PC-3 (cell line): ENCODE data around the gene TULP3. TPM values are rescaled to one million over a fixed set of nuclear protein-coding genes. Genes with fewer than 3 reads are reported as not detected.
A peak's percentile ranks its signal among the peaks of the same experiment; 100 is the strongest.

Experiments used
- ATAC-seq: fragments of 200-7000 bp; cut with Tn5 transposase; 2 replicates; pipeline ENCODE4 v1.9.1; 2020; ENCODE audit warnings: mild to moderate bottlenecking, moderate library complexity
- Bru-seq: library from RNA; stranded (reverse); fragments of 400-500 nt; gene quantifications from one replicate; lab custom pipeline; 2021; lab: Mats Ljungman, UMichigan
- BruChase-seq, 2 experiments: library from RNA; stranded (reverse); fragments of 400-500 nt; gene quantifications; one replicate each; lab custom pipeline; 2021; lab: Mats Ljungman, UMichigan
- BruUV-seq: library from RNA; stranded (reverse); fragments of 400-500 nt; replicated peaks from 2 replicates; lab custom pipeline; 2021; lab: Mats Ljungman, UMichigan
- CTCF ChIA-PET: fragments of 300-600 bp; sonication (Branson Sonifier 250); formaldehyde crosslinking; loops from one replicate; lab custom pipeline; 2022; ENCODE audit warnings: antibody characterized with exemption; lab: Charles Lee
- POLR2A ChIA-PET: fragments of 300-600 bp; sonication (Branson Sonifier 250); formaldehyde crosslinking; loops from one replicate; lab custom pipeline; 2022; ENCODE audit warnings: antibody characterized with exemption; ENCODE audit not compliant: unreplicated experiment; lab: Charles Lee
- DNase-seq: peaks from one replicate; pipeline ENCODE4 v3.0.0-alpha.2; 2015
- H2AFZ ChIP-seq: fragments of 300-600 bp; sonication (generic); 2 replicates; pipeline ENCODE4 v1.6.0; 2016; ENCODE audit warnings: antibody characterized with exemption, low read length
- H3F3A ChIP-seq: fragments of 300-600 bp; sonication (generic); one replicate; pipeline ENCODE4 v1.6.0; 2017; ENCODE audit warnings: antibody characterized with exemption, low read length, control low read depth, mild to moderate bottlenecking; ENCODE audit not compliant: unreplicated experiment
- H3K27ac ChIP-seq: fragments of 300-600 bp; sonication (generic); 2 replicates; pipeline ENCODE4 v1.5.1; 2016; ENCODE audit warnings: mild to moderate bottlenecking, low read length
- H3K27me3 ChIP-seq: fragments of 300-600 bp; sonication (generic); 2 replicates; pipeline ENCODE4 v1.6.1; 2016; ENCODE audit warnings: low read length, mixed read lengths
- H3K36me3 ChIP-seq: fragments of 300-600 bp; sonication (generic); 2 replicates; pipeline ENCODE4 v1.6.1; 2016; ENCODE audit warnings: low read depth, mixed run types, low read length, mixed read lengths
- H3K4me1 ChIP-seq: fragments of 300-600 bp; sonication (generic); 2 replicates; pipeline ENCODE4 v1.5.1; 2016; ENCODE audit warnings: low read length; ENCODE audit not compliant: insufficient read depth
- H3K4me2 ChIP-seq: fragments of 300-600 bp; sonication (generic); 2 replicates; pipeline ENCODE4 v1.6.0; 2016; ENCODE audit warnings: low read length
- H3K4me3 ChIP-seq: fragments of 300-600 bp; sonication (generic); 2 replicates; pipeline ENCODE4 v1.5.1; 2016; ENCODE audit warnings: mild to moderate bottlenecking, low read length, mixed read lengths
- H3K79me2 ChIP-seq: fragments of 300-600 bp; sonication (generic); 2 replicates; pipeline ENCODE4 v1.6.1; 2017; ENCODE audit warnings: low read length, mixed read lengths
- H3K9ac ChIP-seq: fragments of 300-600 bp; sonication (generic); 2 replicates; pipeline ENCODE4 v1.6.0; 2016; ENCODE audit warnings: mild to moderate bottlenecking, low read length
- H3K9me2 ChIP-seq: fragments of 300-600 bp; sonication (generic); replicated peaks from 2 replicates; pipeline ENCODE4 v1.6.1; 2016; ENCODE audit warnings: mixed run types, low read length, mixed read lengths
- H3K9me3 ChIP-seq: fragments of 300-600 bp; sonication (generic); 2 replicates; pipeline ENCODE4 v1.6.1; 2016; ENCODE audit warnings: low read length, mixed read lengths
- H4K20me1 ChIP-seq: fragments of 300-600 bp; sonication (generic); 2 replicates; pipeline ENCODE4 v1.6.1; 2016; ENCODE audit warnings: low read length, mixed read lengths
- CTCF ChIP-seq: fragments of 300-600 bp; sonication (generic); conservative IDR thresholded peaks from 2 replicates; pipeline ENCODE4 v1.5.1; 2017; ENCODE audit warnings: antibody characterized with exemption, low read depth, mild to moderate bottlenecking, low read length
- EZH2 ChIP-seq: fragments of 300-600 bp; sonication (generic); IDR thresholded peaks from one replicate; pipeline ENCODE4 v1.6.1; 2017; ENCODE audit warnings: antibody characterized with exemption, mild to moderate bottlenecking, low read length; ENCODE audit not compliant: unreplicated experiment
- EZH2phosphoT487 ChIP-seq: fragments of 300-600 bp; sonication (generic); IDR thresholded peaks from 2 replicates; pipeline ENCODE4 v1.6.1; 2018; ENCODE audit warnings: mild to moderate bottlenecking, antibody characterized with exemption, low read length, borderline replicate concordance
- intact Hi-C: fragments of 100-400 bp; cut with micrococcal nuclease; formaldehyde crosslinking; loops from 2 replicates; pipeline ENCODE4 v1.9.0; 2023
- long read RNA-seq: library from polyadenylated mRNA; unstranded; transcript quantifications from one replicate; pipeline ENCODE4 v2.0.0, GENCODE V29; 2021; ENCODE audit not compliant: unreplicated experiment
- total RNA-seq: library from RNA; depleted of rRNA; stranded (reverse); fragments of >200 nt; gene quantifications from 2 replicates; pipeline ENCODE4 v1.2.3, GENCODE V29; 2014; rRNA removed

TULP3 gene
- total RNA-seq (19.8 and 22.6 TPM in 2 replicates), Bru-seq, nascent RNA (percentile 71 among the genes with signal in this experiment), BruChase-seq, experiment 1, labeled RNA remaining after a 6-hour chase (percentile 71 among the genes with signal in this experiment), BruChase-seq, experiment 2, labeled RNA remaining after a 2-hour chase (percentile 70 among the genes with signal in this experiment)
- long read RNA-seq, partial matches to known transcripts, result 6 of 29 reads
- long read RNA-seq, other reads (novel, unspliced or antisense), result 20 of 29 reads

- H3K9me3 ChIP-seq, result no peaks in the 10 kb centered on the region
- ChIA-PET CTCF (interaction anchor here (1.1 kb wide), 1 partner anchor 151 kb away, joined by 3 read pairs; no protein-coding TSS in a partner anchor), POLR2A (no interaction called here)
- H3K9me2 ChIP-seq, result no peaks in the 10 kb centered on the region
- peak within 1 kb of the TSS; percentile 99 for H3K4me3 ChIP-seq
- BruUV-seq, result no TSS peak
- peaks cover 39% of the 10 kb centered on the region for H3K79me2 ChIP-seq
- peaks cover 15% of the 10 kb centered on the region for H3K36me3 ChIP-seq
- H3F3A ChIP-seq, result no peaks in the 10 kb centered on the region
- peak within 1 kb of the TSS; percentile 59 for H3K27ac ChIP-seq
- peaks cover 21% of the 10 kb centered on the region for H3K4me1 ChIP-seq
- peak within 1 kb of the TSS; percentile 90 for H3K9ac ChIP-seq
- ATAC-seq (peak; percentile 87), DNase-seq (peak; percentile 95)
- 0 out of 2 replicates have a peak, but pooled peaks cover 3% of the 10 kb centered on the region for H4K20me1 ChIP-seq
- intact Hi-C loops, result loop anchor here (2.0 kb wide), 1 partner anchor 14 kb away; the partner anchor contains the start of genes FOXM1 and RHNO1
- H3K27me3 ChIP-seq, result no peaks in the 10 kb centered on the region
- TF ChIP-seq EZH2 (no peak), CTCF (no peak), EZH2phosphoT487 (no peak)
- H2AFZ ChIP-seq, result peak within 1 kb of the TSS; percentile 96
- peak within 1 kb of the TSS; percentile 98 for H3K4me2 ChIP-seq
Observed at GRCh38 chr12:2890388-2891239, at the start of gene TULP3. TULP3 (plus strand) TSS chr12:2890891; CDS start chr12:2890948, 57 bp downstream.

GRCh38 chr12:2841056-2841650 lies 49.5 kb upstream of the TULP3 start:
- Histone ChIP-seq H3K27me3 (no peaks in the 10 kb centered on the region), H3K27ac (no peak overlapping the region), H3F3A (no peaks in the 10 kb centered on the region), H3K9me3 (no peaks in the 10 kb centered on the region), H3K4me3 (no peak overlapping the region), H3K9me2 (no peaks in the 10 kb centered on the region), H2AFZ (no peak overlapping the region), H3K9ac (no peak overlapping the region), H3K4me1 (no peaks in the 10 kb centered on the region), H3K4me2 (no peak overlapping the region), H3K79me2 (no peaks in the 10 kb centered on the region), H4K20me1 (no peaks in the 10 kb centered on the region), H3K36me3 (no peaks in the 10 kb centered on the region)
- intact Hi-C loops, result no loop called here
- ATAC-seq, result no peak
- TF ChIP-seq EZH2, result no peak
- no peak for TF ChIP-seq EZH2phosphoT487
- no peak for TF ChIP-seq CTCF
- DNase-seq, result no peak
- ChIA-PET CTCF (no interaction called here), POLR2A (no interaction called here)
- BruUV-seq, result no TSS peak
